GM23248 (cell line): ENCODE results near the gene HAPLN2.
"Not testable (repeated sequence)": the region's sequence is repeated elsewhere in the genome, so short reads cannot be mapped to it uniquely, and the experiment has no call there.

ENCODE experiments used
- EZH2 ChIP-seq: fragments of 200-600 bp; sonication (generic); IDR thresholded peaks from 2 replicates; pipeline ENCODE4 v1.6.1; 2018; ENCODE audit warnings: antibody characterized with exemption, mild to moderate bottlenecking; ENCODE audit not compliant: insufficient read depth, poor library complexity, severe bottlenecking
- EZH2phosphoT487 ChIP-seq: fragments of 200-600 bp; sonication (generic); IDR thresholded peaks from 2 replicates; pipeline ENCODE4 v1.6.1; 2018; ENCODE audit warnings: antibody characterized with exemption, moderate library complexity, mild to moderate bottlenecking, low read depth; ENCODE audit not compliant: insufficient read depth

DNA sequence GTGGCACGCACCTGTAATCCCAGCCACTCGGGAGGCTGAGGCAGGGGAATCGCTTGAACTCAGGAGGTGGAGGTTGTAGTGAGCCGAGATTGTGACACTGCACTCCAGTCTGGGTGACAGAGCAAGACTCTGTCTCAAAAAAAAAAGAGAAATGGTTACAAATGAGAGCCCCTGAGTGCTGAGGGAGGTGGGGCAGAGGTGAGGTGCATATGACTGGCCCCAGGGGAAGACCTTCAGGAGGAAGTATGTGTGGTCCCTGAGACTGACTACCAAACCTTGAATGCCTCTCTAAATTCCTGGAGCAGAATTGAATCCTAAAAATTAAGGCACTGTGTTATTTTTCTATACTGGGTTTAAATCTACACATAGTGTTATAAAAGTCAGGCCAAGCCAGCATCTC is 11.9 kb upstream of the HAPLN2 start:
- not testable (repeated sequence) for TF ChIP-seq EZH2phosphoT487, EZH2
